CD4-positive, alpha-beta T cell treated with Interleukin-4 for 1 hour (primary cell): Measurements from ENCODE around the gene PDIA5.
"Not testable (repeated sequence)": the region's sequence is repeated elsewhere in the genome, so short reads cannot be mapped to it uniquely, and the experiment has no call there.

ENCODE experiments used
- DNase-seq, 2 donors: peaks; one replicate each; pipeline ENCODE4 v3.0.0-alpha.2; 2020 to 2022

PDIA5 gene

DNA sequence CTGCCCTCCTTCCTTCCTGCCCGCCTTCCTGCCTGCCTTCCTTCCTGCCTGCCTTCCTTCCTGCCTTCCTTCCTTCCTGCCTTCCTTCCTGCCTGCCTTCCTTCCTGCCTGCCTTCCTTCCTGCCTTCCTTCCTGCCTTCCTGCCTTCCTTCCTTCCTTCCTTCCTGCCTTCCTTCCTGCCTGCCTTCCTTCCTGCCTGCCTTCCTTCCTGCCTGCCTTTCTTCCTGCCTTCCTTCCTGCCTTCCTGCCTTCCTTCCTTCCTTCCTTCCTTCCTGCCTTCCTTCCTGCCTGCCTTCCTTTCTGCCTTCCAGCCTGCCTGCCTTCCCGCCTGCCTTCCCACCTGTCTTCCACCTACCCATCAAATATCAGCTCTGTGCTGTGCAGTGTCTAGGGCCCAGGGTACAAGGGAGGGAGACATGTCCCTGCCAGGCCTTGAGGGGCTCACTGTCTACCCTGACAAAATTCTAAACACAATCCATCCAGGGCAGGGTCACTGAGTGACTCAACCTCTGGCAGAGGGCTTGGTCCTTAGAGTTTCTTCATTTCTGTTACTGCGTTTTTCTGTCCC lies 85.1 kb downstream of the PDIA5 start:
- DNase-seq, result not testable (repeated sequence)

DNA sequence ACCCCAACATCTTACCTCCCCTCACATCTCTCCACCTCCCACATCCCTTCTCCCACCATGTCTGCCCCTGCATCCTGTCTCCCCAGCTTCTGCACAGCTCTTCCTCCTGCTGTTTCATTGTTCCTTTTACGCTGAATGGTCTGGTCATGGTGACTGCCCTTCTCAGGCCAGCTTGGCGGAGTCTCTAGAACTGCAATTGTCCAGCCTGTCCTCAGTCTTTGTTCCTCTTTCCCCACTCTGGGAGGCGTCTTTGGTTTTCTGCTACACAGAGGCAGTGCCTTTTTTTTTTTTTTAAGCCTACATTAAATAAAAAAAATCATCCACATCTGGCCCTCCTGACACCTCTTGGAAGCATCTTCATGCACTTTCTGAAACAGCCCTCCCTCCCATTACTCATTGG lies 85.9 kb downstream of the PDIA5 start:
- no peak for DNase-seq

DNA sequence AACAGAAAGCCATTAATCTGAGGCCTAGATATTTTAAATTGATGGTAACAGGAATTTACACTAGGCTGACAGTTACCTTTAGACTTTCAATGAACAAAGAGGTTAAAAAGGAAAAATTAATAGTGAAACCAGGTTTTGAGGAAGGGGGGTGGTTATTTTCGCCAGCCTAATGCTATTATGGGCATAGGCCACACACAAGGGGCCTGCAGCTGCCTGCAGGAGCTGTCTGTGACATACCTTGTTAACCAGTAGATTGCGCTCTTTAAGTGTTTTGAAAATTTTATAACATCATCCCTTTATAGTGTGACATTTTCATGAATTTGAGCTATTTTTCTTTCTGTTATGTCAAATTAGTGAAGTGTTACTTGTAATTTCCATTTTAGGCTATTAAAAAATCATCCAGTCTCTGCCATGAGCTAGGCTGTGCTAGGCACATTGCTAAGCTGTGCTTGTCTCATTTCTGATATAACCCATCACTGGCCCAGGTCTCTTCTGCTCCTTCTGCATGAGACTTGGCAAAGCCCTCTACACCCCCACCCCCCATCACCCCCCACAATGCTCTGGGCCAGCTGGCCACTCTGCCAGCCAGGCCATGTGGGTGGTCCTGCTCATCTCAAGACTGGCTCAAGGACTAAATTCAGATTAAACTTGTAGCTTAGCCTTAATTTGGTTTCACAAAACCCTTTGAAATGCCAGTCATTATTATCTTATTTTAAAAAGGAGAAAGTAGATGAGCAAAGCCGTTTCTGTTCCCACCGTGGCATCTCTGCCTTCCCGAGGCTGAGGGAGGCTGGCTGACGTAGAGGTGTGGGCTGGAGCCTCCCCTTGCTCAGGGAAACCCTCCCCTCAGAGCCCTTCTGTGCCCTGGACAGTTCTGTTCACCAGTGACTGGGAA lies 86.5 kb downstream of the PDIA5 start:
- DNase-seq, result no peak

DNA sequence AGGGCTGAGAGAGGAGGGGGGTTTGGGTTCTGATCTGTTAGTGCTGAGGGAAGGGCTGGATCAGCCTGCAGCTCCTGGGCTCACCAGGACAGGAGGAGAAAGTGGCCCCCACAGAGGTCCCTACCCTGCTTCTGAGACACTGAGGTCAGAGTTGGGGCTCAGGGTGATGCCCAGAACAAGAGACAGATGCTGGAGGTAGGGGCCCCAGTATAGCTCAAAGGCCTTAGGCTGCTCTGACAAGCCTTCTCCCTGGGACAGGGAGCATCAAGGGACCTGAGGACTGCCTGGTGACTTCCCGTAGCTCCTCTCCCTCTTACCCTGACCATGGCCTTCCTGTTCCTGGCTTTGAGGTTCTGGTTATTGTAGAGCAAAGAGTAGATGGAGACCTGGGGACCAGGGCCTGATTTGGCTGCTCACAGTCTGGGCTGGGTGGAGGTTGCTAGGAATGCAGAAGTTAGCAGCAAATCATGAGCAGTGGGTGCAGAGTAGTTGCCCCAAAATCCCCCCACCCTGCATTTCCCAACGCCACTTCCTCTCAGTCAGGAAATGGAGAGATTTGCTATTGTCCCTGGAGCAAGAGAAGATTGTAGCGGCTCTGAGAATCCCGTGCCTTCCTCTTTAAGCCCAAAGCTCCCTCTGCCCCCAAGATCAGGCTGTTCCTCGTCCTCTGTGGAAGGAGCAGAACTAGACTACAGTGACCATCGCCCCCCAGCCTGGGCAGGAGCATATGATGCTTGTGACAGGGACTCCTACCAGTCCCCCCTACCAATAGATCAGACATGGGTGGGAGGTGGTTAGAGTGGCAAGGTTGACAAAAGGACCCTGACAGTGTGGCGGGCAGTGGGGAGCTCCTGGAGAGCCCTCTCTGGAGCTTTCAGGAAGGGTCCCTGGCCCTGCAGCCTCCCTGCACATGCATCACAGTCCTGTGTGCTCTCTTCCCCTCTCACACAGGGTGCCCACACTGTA lies 87.5 kb downstream of the PDIA5 start:
- DNase-seq, result no peak

DNA sequence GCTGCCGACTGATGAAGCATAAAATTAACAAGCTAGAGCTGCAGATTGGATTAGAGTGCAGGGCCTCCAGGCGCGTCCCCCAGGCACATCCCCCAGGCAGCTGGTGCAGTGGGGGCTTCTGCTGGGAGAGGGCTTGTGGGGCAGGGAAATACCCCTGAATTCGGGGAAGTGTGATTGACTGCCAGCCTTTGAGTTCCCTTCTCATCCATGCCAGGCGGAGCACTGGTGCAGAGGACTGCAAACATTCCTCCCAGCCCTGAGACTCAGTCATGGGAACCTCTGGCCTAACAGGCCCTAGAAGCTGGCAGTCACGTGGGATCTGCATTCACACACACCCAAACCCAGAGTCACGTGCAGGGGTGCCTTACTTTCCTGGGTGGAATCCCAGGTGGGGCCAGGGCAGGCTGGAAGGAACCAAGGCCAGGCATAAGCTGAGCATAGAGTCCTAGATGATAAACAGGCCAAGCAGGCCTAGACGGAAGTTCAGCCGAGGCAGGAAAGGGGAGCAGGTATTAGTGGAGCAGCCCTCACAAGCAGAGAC lies 88.7 kb downstream of the PDIA5 start:
- DNase-seq, result no peak

DNA sequence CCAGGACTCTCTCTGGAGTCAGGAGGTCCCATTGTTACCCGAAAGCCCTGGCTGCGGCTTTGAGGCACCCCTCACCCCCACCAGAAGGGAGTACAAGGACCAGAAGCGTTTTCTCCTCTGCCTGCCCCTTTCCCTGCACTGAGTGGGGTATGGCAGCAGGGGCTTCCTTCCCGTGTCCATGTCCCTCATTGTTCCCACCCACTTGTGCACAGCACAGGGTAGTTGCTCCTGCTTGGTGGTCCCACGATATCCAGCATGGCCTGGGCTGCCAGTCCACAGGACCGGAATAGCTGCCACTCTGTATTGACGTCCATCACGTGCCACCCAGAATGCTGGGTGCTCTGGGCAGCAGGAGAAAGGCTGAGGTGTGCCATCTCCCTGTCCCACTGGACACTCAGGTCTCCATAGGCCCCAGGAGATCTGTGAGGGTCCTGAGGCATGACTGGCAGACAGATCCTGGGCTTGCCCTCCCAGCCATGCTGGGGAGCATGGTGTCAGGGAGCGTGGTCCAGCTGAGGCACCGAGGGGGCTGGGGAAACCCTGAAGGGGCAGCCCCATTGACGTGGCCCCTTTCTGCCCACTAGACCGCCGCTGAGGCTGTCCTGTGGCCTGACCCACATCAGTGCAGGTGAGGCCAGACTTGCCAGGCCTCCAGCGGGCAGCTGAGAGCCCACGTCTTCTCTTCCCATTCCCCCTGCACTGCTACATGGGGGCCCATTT lies 89.6 kb downstream of the PDIA5 start:
- DNase-seq, result no peak

DNA sequence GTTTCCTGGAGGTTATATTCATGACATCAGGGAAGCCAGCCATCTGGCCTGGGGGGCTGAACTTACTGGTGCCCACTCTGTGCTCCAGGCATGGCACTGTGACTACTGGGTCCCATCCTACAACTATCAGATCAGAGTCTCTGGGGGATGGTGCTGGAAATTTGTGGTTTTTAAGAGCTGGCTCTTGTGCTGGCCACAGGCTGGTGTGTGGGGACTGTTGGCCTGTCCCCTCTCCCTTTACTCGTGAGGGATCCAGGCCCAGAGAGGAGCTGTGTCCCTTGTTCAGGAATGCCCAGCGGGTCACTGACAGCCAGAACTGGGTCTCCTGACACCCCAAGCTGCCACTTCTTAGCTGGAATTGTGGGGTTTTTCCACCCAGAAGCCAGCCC lies 90.4 kb downstream of the PDIA5 start:
- no peak for DNase-seq

DNA sequence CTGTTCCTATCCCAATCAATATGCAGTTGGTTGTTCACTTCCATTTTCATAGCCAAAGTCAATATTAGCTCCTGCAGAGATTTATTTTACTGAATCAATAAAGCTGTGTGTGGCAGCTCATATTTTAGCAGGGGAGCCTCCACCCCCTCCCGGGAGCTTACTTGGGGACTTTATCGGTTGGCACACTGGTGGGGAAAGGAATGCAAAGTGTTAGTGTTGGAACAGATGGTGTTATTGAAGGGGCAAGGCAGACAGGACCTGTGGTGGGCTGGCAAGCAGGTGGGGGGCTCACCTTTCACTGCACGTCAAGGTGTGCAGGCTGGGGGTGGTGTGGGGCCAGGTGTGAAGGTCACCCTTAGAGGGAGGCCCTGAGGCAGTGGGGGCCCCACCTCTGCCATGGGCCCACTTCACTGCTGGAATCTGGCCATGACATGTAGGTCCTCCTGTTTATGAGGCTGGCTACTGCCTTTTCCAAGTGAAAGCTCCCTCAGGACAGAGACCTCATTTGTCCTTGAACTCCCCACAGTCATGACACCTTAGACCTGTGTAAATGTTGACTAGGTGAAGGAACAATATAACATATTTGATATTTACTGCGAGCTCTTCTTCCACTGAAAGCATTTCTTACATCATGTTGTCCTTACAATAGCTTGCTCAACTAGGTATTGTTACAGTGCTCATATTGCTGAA lies 90.9 kb downstream of the PDIA5 start:
- DNase-seq, result no peak

DNA sequence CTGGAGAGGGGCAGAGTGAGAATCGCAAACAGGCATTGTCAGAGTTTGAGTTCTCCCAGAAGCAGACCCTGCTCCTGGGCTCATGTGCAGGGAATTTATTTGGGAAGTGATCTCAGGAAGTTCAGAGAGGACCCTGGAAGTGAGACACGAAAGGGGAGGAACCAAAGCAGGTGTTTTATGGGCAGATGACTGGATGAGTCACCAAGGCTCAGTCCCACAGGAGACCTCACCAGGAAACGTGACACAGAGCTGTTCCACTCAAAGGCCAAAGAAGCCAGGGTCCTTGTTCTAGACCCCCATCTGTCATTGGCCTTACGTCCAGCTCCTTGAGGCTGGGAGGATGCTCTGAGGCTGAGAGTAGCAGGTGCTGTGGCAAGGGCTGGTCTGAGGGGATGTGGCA lies 91.5 kb downstream of the PDIA5 start:
- no peak for DNase-seq

DNA sequence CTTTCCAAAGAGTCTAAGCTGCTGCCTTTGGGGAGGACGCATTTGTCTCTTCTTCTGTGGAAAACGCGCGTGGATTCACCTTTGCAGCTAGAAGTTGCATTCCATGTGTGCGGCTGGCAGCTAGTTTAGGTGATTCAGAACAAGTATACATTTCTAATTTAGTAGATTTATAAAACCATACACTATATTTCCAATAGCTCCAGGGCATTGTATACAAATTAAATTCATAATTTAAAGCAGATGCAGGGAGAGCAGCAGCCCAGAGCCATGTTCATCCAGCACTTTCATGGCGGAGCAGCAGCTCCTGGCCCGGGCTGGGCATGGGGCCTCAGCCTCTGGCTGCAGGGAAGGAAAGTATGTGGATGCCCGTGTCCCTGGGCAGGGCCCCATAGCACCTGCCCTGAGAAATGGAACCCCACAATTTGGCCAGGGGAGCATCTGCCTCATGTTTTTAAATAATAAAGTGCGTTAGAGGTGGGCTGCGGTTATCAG lies 92.1 kb downstream of the PDIA5 start:
- no peak for DNase-seq

DNA sequence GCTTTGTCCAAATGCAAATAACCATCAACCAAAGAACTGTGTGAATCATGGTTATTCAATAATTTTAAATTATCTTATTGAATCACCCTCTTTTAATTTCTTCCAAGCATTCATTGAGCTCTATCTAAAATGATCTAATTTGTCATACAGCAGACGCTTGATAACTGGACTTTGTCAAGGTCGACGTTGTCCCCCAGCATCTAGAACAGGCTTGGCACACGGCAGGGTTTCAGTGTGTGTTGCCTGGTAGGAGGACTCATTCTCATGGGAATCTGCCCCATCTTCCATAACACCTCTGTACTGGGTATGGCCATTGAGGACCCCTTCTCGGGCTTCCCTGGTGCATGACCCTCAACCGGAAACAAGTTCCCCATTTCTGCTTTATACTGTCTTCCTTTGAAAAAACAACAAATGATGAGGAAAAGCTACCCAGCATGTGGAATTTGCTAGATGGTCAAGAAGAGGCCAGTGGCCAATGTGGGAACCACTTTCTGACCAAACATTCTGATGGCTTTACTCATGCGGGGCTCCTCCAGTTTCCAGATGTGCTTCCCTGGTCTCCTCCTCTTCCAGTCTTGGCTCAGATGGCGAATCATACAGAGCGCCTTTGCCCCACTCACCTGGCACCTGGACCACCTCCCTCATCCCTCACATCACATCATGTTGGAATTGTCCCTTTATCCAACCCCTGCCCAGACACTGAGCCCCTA lies 93.3 kb downstream of the PDIA5 start:
- no peak for DNase-seq

DNA sequence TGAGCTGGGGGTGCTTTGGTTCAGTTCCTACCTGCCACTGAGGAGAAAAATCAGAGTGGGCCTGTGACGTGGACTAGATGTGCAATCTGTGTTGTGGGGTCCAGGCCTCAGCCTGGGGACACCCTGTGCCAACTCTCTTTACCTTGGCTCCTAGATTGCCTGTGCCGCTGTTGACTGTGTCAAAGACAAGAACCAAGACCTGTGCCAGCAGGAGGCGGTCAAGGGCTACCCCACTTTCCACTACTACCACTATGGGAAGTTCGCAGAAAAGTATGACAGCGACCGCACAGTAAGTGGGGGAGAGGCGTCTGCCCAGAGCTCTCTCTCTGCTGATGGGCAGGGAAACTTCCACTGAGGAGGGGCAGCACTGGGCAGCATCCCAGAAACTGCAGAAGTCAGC lies 94.3 kb downstream of the PDIA5 start:
- no peak for DNase-seq

DNA sequence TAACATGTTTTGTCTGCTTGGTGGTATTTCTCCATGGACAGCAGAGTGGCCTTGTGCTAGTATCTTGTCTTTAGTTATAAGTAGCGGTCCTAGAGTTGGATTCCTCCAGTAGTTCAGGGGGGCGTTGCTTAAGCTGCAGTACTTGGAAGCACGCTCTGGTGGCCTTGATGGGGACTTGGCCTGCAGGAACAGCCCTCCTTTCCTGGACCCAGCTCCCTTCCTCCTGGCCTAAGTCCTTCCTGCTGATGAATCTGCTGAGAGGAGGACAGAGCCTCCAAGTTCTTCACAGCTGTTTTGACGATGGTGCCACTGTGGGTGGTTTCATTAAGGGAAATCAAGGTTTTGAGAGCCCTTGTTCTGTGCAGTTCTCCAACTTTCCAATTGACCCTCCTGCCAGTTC lies 96.3 kb downstream of the PDIA5 start:
- no peak for DNase-seq

DNA sequence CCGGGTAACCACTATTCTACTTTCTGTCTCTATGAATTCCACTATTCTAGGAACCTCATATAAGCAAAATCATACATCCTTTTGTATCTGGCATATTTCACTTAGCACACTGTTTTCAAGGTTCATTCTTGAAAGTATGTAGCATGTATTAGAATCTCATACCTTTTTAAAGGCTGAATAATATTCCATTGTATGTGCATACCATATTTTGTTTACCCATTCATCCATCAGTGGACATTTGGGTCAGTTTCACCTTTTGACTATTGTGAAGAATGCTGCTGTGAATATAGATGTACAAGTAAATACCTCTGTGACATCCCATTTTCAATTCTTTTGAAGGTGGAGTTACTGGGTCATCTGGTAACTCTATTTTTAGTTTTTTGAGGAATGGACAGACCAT lies 98.3 kb downstream of the PDIA5 start:
- DNase-seq, result no peak

DNA sequence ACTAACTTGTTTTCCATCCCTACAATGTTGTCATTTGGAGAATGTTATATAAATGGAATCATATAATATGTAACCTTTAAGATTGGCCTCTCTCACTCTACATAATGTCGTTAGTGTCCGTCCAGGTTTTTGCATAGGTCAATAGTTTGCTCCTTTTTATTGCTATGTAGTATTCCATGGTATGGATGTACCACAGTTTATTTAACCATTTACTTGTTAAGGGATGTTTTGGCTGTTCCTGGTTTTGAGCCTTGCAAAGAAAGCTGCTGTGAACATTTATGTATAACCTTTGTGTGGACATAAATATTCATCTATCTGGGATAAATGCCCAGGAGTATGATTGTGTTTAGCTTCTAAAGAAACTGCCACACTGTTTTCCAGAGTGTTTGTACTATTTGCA lies 100.9 kb downstream of the PDIA5 start:
- DNase-seq, result no peak

DNA sequence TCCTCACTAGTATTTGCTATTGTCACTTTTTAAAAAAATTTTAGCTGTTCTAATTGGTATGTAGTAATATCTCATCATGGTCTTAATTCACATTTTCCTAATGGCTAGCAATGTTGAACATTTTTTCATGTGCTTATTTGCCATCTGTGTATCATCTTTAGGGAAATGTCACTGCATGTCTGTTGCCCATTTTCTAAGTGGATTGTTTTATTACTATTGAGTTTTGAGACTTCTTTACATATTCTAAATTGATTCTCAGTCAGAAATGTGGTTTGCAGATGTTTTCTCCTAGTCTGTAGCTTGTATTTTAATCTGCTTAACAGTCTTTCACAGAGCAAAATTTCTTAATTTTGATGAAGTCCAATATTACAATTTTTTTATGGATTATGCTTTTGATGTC lies 101.3 kb downstream of the PDIA5 start:
- DNase-seq, result no peak

DNA sequence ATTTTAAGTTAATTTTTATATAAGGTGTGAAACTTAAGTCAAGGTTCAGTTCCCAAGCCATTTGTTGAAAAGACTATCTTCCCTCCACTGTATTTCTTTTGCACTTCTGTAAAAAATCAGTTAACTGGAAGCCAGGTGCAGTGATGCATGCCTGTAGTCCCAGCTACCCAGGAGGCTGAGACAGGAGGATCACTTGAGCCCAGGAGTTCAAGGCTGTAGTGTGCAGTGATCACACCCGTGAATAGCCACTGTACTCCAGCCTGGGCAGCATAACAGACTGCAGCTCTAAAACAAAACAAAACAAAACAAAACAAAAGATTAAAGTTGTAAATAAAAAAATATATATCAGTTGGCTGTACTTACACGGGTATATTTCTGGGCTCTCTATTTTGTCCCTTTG lies 101.8 kb downstream of the PDIA5 start:
- DNase-seq, result no peak

DNA sequence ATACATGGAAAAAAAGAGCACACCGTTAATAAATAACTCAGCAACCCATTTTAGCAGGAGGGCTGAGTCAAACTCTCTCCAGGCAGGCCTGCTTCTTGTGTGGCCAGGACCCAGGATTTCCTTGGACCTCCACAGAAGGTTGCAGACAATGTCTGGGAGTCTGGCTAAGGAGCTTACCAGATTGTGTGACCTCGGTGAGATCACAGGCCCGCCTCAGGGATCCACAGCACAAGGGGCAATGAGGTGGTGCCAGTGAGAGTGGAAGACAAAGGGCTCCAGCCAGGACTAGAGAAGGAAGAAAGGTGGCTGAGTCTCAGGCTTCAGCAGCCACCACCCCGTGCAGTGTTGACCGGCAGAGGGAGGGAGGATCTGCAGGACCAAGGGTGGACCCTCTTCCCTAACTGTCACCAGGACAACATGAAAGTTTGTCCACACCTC lies 102.7 kb downstream of the PDIA5 start:
- DNase-seq, result no peak

DNA sequence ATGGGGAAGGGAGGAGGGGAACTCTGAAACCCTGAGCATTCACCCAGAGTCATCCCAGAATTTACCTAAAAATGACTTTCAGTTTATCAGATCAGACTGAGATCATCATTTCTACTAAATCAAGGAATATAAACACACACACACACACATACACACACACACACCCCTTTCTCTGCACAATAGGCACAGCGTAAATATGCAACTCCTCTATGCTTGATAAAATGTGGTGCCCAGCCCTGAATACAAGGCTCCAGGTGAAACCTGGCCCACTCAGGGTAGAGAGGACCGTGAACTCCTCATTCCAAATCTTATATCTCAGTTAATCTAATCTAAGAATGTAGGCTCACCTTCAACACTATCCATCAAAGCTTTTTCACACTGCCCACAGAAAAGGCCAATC lies 103.1 kb downstream of the PDIA5 start:
- DNase-seq, result no peak

DNA sequence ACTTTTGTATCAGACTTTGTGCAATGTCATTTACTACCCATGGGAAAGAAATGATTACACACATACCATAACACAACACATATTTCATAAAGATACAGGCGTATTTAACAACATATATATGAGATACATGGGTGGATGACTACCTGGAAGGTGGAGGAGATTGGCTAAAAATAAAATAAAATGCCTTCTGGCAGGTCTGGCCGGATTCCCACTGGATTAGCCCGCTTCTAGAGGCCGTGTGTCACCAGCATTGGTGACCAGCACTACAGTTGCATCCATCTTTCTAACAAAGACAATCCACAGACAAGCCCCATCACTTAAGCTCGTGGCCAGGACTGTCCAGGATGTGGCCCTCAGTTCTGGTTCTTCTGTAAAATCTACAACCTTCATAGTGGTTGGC lies 114.0 kb downstream of the PDIA5 start:
- no peak for DNase-seq

DNA sequence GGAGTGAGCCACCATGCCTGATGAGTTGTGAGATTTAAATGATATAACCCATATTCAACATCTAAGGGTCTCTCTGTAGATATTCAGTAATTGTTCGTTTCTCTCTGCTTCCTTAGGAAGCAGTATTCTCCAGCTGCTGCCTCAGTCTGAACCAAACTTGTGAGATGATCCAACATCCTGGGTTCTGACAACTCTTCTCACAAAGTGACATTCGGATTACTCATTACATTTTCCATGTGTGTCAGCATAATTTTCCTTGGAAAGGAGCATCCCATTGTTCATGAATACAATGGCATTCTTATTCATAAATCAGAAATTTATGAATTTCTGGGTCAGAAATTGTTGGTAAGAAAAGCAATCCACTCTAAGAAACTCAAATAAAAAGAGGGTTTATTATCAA lies 119.9 kb downstream of the PDIA5 start:
- no peak for DNase-seq
